HG03025 (cell line): ENCODE results near the gene TMEM106B.

ENCODE experiments used
- ATAC-seq: cut with Tn5 transposase; IDR thresholded peaks from one replicate; pipeline ENCODE4 v1.9.1; 2021; ENCODE audit warnings: mild to moderate bottlenecking, moderate library complexity; ENCODE audit not compliant: unreplicated experiment, low FRiP score

TMEM106B gene

DNA sequence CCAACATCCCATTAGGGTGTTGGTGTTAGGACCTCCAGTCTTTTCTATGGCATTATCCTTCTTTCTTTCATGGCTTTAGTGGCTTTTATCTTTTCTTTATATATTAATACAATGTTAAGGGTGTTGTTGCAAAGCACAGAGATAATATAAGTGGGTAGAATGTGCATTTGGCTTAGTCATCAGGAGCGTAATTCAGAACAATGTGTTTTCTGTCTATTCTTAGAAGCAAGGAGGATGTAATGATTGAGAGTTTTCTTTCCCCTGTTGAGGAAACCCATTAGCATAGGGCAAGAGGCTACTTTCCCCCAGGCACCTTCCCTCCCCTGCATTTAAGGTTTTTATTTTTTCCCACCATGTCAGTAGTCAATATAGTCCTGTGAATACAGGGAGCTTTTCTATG lies 79.7 kb downstream of the TMEM106B start:
- ATAC-seq, result no peak

DNA sequence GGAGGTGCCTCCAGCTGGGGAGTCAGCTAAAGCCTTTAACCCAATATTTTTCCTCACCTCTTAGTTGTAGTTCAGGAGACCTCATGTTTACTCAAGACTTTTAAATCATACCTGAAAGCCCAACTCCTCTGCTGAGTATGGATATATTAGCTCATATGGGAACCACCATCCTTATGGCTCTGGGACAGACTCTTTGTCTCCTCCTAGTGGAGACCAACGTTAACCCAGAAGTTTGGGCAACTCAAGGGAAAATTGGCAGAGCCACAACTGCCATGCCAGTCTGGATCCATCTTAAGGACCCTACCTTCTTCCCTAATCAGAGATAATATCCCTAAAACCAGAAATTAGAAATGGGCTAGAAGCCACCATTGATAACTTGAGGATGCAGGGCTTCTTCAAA lies 80.8 kb downstream of the TMEM106B start:
- no peak for ATAC-seq
